Articular chondrocyte of knee joint (primary cell): Measurements from ENCODE around the gene RABEPK. TPM values are rescaled to one million over a fixed set of nuclear protein-coding genes. Genes with fewer than 3 reads are reported as not detected.

Experiments used
- small RNA-seq: library from RNA; depleted of rRNA; stranded (forward); fragments of <200 nt; gene quantifications from one replicate; pipeline ENCODE3, GENCODE V24; 2012
- total RNA-seq: library from RNA; depleted of rRNA; stranded (reverse); fragments of >200 nt; gene quantifications from 2 replicates; pipeline ENCODE4 v1.2.3, GENCODE V29; 2012

RABEPK gene, protein sequence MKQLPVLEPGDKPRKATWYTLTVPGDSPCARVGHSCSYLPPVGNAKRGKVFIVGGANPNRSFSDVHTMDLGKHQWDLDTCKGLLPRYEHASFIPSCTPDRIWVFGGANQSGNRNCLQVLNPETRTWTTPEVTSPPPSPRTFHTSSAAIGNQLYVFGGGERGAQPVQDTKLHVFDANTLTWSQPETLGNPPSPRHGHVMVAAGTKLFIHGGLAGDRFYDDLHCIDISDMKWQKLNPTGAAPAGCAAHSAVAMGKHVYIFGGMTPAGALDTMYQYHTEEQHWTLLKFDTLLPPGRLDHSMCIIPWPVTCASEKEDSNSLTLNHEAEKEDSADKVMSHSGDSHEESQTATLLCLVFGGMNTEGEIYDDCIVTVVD
- 23.5 and 24.4 TPM in 2 replicates for total RNA-seq

DNA sequence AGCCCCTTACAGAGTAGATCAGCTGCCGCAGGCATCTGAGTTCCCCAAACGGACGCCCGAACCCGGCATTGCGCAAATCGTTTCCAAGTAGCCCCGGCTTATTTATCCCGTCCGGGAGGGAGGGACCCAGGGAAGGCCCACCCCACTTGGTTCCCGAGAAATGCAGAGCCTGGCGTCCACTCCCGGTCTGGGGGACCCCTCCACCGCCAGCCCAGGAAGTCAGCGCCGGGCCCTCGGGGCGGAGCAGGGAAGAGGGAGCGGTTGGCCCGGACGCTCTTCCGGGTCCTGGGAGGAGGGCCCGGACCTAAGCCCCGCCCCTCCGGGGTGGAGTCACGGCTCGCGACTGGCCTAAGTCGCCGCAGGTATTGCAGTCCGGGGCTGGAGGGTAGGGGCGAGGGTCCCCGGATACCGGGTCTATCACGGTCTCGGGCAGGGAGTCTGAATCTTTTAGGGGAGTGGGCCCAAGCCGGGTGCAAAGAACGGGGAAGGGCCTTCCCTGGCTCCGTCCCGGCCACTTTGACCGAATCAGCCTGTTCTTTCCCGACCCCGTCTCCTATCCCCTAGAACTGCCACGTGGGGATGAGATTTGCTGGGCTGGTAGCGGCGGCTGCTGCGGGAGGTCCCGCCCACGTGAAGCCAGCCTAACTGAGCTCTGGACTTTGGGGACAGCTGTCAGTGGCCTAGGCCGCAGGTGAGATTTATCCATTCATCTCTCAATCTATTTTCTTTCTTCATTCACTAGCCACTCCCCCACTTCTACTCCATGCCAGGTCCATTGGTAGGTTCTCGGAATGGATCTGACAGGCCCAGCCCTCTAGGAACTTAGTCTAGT, at the start of gene RABEPK:
RABEPK (plus strand) TSS at position 327 of the 832 bp plus-strand sequence. CDS start 2,472 bp downstream, outside the sequence.

DNA sequence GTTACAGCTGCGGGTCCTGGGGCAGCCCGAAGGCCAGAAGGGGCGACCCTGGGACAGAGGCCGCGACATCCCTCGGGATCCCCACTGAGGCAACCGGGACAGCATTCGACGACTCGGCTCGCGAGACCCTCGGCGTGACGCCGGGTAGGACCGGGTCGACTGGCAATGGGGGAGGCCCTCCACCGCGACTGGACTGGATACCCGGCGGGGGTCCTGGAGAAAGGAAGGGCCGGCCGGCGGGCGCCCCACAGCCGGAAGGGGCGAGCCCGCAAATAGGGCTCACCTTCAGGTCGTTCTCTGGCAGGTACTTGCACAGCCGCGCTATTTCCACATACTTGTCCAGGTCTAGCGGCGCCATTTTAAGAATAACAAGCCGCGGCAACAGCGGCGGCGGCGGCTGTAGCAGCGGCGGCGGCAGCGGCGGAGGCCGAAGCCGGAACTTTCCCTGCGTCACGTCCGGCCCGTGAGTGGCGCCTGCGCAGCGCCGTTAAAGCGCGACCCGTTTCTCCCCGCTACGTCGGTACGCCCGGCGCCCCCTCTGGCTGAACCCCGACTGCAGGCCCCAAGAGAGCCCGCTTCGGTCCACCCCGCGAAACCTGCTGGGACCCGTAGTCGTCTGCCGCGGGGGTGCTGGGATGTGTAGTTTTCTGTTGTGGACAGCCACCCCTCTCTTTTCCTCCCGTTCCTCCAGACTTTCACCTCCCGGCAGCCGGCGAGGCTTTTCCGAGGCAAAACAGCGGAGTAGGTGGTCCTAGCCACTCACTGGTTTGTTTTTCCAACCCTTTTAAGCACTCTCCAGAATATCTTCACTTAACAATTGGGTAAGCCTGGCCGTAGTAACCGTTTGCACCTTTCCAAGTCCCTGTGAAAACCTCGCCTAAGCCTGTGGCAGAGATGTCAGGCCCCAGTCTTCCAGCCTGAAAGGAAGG, 10.7 kb upstream of the RABEPK start, which contains the start of gene PPP6C:
PPP6C (minus strand) TSS at position 443 of the 929 bp plus-strand sequence; CDS start at position 358, 85 bp downstream.

DNA sequence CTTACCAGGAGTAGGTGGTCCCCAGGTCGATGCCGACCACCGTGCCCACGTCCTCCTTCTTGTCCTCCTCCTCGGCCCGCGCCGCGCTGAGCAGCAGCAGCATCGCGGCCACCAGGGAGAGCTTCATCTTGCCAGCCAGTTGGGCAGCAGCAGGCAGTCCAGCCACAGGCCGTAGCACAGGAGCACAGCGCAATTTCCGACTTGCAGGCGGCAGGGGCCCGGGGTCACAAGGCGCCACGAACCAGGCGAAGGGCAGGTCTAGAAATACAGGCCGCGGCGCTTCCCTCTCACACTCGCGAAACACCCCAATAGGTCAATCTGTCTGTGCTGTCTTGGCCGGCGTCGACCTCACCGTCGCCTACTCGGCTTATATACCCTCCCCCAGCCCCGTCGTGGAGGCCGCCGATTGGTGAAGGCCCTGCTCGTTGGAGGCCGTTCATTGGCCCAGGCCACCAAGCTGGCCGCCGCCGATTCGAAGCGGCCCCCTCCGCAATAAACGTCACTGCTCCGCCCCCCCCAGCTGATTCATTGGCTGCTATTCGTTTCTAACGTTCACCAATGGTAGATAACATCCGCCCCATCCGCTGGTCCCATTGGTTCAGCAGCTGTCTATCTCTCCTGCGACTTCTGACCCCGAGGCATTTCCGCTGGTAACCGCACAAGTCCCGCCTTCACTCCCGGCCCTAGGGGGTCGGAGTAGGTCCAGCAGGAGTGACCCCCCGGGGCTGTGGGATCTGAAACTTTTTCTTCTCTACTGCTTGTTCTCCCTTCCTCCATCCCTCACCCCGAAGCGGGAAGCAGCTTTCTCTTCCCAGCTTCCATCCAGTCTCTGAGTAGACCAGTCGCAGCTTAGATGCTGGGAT, 40.9 kb downstream of the RABEPK start, which contains the start of gene HSPA5:
HSPA5 (minus strand) TSS at position 344 of the 863 bp plus-strand sequence; CDS start at position 127, 217 bp downstream.

DNA sequence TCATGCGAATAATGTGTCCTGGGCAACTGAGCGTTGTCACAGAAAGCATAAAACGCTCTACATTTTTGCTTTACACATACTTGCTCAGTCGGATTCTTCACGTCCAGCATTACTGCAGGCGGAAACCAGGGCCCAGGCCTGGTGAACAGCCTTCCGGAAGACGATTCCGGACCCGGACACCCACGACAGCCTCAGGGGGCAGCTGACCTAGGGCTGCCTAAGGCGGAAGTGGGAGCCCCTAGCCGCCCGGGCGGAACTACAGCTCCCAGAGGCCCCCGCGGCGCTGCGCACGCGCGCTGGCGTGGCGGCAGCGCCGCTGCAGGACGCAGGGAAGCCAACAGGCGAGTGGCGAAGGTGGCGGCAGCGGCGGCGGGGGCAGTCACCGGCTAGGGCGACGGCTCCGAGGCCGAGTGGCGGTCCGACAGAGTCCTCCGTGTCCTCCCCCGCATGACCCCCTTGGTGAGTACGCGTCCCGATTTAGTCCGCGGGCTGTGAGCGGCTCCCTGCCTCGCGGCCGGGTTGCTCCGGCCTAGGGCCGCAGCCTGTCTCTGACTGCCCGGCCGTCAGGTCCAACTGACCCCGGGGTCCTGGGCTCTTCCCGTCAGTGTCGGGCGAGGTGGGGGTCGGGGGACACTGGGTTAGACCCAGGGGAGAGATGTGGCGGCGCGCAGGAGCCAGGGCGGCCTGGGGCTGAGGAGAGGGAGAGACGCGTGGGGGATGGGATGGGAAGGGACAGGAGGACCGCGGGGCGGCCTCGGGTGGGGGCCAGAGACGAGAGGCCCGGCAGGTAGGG, 61.4 kb downstream of the RABEPK start, which contains the start of gene GAPVD1:
GAPVD1 (plus strand) TSS at position 326 of the 793 bp plus-strand sequence. CDS start 37,096 bp downstream, outside the sequence.

Small RNA genes lying within 50 kb of the gene (small RNA-seq; reads per million reads assigned to genes)
- gene AL354710.1: not detected

Other genes starting within 250 kb of the RABEPK start
- gene SCAI, start 57.0 kb upstream of the RABEPK start, total RNA-seq: 11.3 and 12.3 TPM in 2 replicates
- 36.5 and 43.4 TPM in 2 replicates for gene PPP6C, start 10.7 kb upstream of the RABEPK start, total RNA-seq
- gene HSPA5, start 40.8 kb downstream of the RABEPK start, total RNA-seq: 147 and 159 TPM in 2 replicates
- 59.5 and 65.0 TPM in 2 replicates for gene GAPVD1, start 61.3 kb downstream of the RABEPK start, total RNA-seq